ENCODE measurements around the gene KCNF1. TPM values are rescaled to one million over a fixed set of nuclear protein-coding genes. Genes with fewer than 3 reads are reported as not detected.

KCNF1 gene
- total and polyA plus RNA-seq, 10 of the 15 experiments (the other 5 are each of a cell fraction or from before 2014, with no cell fraction given), result not detected

GRCh38 chr2:10932345-10933151 is 20.8 kb downstream of the KCNF1 start (continued):
- TF ChIP-seq, protein P1, sequence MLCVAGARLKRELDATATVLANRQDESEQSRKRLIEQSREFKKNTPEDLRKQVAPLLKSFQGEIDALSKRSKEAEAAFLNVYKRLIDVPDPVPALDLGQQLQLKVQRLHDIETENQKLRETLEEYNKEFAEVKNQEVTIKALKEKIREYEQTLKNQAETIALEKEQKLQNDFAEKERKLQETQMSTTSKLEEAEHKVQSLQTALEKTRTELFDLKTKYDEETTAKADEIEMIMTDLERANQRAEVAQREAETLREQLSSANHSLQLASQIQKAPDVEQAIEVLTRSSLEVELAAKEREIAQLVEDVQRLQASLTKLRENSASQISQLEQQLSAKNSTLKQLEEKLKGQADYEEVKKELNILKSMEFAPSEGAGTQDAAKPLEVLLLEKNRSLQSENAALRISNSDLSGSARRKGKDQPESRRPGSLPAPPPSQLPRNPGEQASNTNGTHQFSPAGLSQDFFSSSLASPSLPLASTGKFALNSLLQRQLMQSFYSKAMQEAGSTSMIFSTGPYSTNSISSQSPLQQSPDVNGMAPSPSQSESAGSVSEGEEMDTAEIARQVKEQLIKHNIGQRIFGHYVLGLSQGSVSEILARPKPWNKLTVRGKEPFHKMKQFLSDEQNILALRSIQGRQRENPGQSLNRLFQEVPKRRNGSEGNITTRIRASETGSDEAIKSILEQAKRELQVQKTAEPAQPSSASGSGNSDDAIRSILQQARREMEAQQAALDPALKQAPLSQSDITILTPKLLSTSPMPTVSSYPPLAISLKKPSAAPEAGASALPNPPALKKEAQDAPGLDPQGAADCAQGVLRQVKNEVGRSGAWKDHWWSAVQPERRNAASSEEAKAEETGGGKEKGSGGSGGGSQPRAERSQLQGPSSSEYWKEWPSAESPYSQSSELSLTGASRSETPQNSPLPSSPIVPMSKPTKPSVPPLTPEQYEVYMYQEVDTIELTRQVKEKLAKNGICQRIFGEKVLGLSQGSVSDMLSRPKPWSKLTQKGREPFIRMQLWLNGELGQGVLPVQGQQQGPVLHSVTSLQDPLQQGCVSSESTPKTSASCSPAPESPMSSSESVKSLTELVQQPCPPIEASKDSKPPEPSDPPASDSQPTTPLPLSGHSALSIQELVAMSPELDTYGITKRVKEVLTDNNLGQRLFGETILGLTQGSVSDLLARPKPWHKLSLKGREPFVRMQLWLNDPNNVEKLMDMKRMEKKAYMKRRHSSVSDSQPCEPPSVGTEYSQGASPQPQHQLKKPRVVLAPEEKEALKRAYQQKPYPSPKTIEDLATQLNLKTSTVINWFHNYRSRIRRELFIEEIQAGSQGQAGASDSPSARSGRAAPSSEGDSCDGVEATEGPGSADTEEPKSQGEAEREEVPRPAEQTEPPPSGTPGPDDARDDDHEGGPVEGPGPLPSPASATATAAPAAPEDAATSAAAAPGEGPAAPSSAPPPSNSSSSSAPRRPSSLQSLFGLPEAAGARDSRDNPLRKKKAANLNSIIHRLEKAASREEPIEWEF (IDR thresholded peaks at IDR 0.05; ENCODE audit: insufficient replicate concordance, low read depth, low read length), result no peak
- TF ChIP-seq MTA2 (IDR thresholded peaks at IDR 0.05; ENCODE audit: low read depth) (no peak), CHD2 (IDR thresholded peaks at IDR 0.05; ENCODE audit: borderline replicate concordance, low read depth, low read length) (no peak)

- H2AFZ ChIP-seq (ENCODE audit: control insufficient read depth, low read depth, low read length), result no peak overlapping the region
- ATAC-seq (no peak), FAIRE-seq (no peak), DNase-seq (ENCODE audit: low read depth, low spot score) (no peak)
- H3K9ac ChIP-seq (ENCODE audit: control insufficient read depth, insufficient read depth, low read length), result no peak overlapping the region
- peaks cover 0 to 4% of the 10 kb centered on the region in 2 experiments; a peak in 2 of 4 replicates for H3K27me3 ChIP-seq (replicated peaks in 1 of 2; ENCODE audit: control insufficient read depth in 2 of 2, insufficient read depth in 2 of 2, low read length in 1 of 2)
- no peak overlapping the region for H3K4me3 ChIP-seq
- H3K36me3 ChIP-seq (ENCODE audit: control insufficient read depth in 2 of 2, insufficient read depth in 2 of 2, low read length in 1 of 2), result no peaks in the 10 kb centered on the region
- intact Hi-C loops (cut with micrococcal nuclease; ENCODE audit: unreplicated experiment), result no loop called here
- no peaks in the 10 kb centered on the region; the same call in 1 of the 3 replicates for H3K9me3 ChIP-seq (replicated peaks; ENCODE audit: control insufficient read depth, insufficient read depth, low read length)
- ChIA-PET POLR2A (no interaction called here), RAD21 (ENCODE audit: unreplicated experiment) (no interaction called here), SMC1A (ENCODE audit: uncharacterized antibody, unreplicated experiment) (no interaction called here), CTCF (no interaction called here)
- H4K20me1 ChIP-seq (ENCODE audit: control insufficient read depth, insufficient read depth), result no peaks in the 10 kb centered on the region
- H3K4me1 ChIP-seq (ENCODE audit: control insufficient read depth, insufficient read depth, low read length), result no peaks in the 10 kb centered on the region
- no peak for TF ChIP-seq JUNB (IDR thresholded peaks at IDR 0.05)
- TF ChIP-seq, protein P2, sequence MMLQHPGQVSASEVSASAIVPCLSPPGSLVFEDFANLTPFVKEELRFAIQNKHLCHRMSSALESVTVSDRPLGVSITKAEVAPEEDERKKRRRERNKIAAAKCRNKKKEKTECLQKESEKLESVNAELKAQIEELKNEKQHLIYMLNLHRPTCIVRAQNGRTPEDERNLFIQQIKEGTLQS (IDR thresholded peaks at IDR 0.05; ENCODE audit: borderline replicate concordance, extremely low read depth, low read depth, low read length), result no peak
- TF ChIP-seq HDAC2 (IDR thresholded peaks at IDR 0.05), result no peak
- no peak for TF ChIP-seq ZBED1 (IDR thresholded peaks at IDR 0.05; ENCODE audit: borderline replicate concordance)
- TF ChIP-seq GABPA (IDR thresholded peaks at IDR 0.05; ENCODE audit: low read depth), result no peak
- no peak for TF ChIP-seq KDM1A (IDR thresholded peaks at IDR 0.05; ENCODE audit: borderline replicate concordance)
- TF ChIP-seq DPF2 (IDR thresholded peaks at IDR 0.05), result no peak
- no peak for TF ChIP-seq POLR2AphosphoS2 (IDR thresholded peaks at IDR 0.05; ENCODE audit: low read depth, low read length)
- no peak for TF ChIP-seq IKZF2 (IDR thresholded peaks at IDR 0.05)
- no peak for TF ChIP-seq SMAD5 (IDR thresholded peaks at IDR 0.05; ENCODE audit: low read depth)
- TF ChIP-seq IRF3 (IDR thresholded peaks at IDR 0.05), result no peak
- 29% methylated on average over 11 of the region's 11 CpGs for WGBS (ENCODE audit: insufficient coverage, insufficient replicate concordance, low lambda C conversion rate, missing lambda C conversion rate)
- BruUV-seq (replicated peaks), result no TSS peak
- no peak overlapping the region for H3K4me2 ChIP-seq (ENCODE audit: control insufficient read depth, insufficient read depth)
- H3K79me2 ChIP-seq (ENCODE audit: control insufficient read depth, insufficient read depth, low read length), result no peaks in the 10 kb centered on the region
- in situ Hi-C loops (cut with MboI), result no loop called here
- H3K27ac ChIP-seq (ENCODE audit: control insufficient read depth, insufficient read depth), result no peak overlapping the region
These were observed 22.0 kb downstream of the KCNF1 start for GRCh38 chr2:10933700-10934225.
